ENCODE results near the gene ZSCAN1.

DNA sequence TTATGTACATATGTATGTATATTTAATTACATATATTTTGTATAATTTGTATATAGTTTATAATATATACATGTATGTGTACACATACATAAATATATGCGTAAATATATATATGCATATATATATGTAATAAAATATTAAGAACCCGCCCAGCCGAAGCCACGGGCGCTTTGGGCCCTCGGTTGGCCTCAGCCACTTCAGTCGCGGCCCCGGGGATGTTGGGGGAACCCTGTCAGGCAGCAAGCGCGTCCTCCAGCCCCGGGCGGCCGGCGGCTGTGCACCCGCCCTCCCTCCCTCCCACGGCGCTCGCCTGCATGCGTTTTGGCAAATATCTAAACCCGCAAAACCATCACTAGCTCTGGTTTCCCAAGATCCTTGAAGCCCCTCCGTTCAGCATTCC is 23.3 kb upstream of the ZSCAN1 start:
- TF ChIP-seq EZH2 (IDR thresholded peaks at IDR 0.05) (no peak), FOXP2 (optimal IDR thresholded peaks at IDR 0.05; ENCODE audit: control extremely low read depth, extremely low read length, insufficient read depth) (no peak), POLR2AphosphoS5 (IDR thresholded peaks at IDR 0.05; ENCODE audit: borderline replicate concordance, low read depth, low read length) (no peak)

Data from SK-N-MC (cell line).